ENCODE measurements around the gene TSPAN31.
"Not testable (repeated sequence)": the region's sequence is repeated elsewhere in the genome, so short reads cannot be mapped to it uniquely, and the experiment has no call there.

TSPAN31 gene

GRCh38 chr12:57718641-57719528 lies 26.0 kb upstream of the TSPAN31 start:
- no peak for DNase-seq
- TF ChIP-seq POLR2A (IDR thresholded peaks at IDR 0.05; ENCODE audit: low read length) (no peak), GATA1 (IDR thresholded peaks at IDR 0.05; ENCODE audit: low read depth, low read length) (no peak)

DNA sequence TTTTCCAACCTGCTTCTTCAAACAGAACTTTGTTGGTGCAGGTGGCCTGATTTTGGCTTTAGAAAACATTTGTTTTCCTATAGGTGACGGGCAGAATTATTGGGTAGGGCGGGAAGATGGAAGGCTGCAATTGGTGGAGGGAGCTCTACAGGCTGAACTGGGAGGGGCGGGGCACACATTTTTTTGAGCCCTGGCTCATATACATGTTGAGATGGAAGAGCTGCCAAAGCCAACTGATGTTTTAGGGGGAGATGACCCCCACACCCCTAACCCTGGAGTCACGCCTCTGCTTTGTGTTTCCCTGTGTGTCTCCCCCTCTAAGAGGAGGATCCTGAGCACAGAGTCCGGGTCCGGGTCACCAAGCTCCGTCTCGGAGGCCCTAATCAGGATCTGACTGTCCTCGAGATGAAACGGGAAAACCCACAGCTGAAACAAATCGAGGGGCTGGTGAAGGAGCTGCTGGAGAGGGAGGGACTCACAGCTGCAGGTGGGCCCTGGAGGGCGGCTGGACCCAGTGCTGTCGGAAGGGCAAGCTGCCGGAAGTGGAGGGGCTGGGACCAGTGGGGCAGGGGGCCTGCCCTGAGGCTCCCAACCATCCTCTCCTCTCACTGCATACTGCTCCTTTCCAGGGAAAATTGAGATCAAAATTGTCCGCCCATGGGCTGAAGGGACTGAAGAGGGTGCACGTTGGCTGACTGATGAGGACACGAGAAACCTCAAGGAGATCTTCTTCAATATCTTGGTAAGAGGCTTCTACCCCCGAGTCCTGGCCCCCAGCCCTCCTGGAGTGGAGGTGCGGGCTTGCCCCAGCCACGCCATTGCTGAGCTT lies 24.8 kb upstream of the TSPAN31 start:
- no peak for DNase-seq
- peak; percentile 4 for TF ChIP-seq POLR2A (IDR thresholded peaks at IDR 0.05; ENCODE audit: low read length)
- TF ChIP-seq GATA1 (IDR thresholded peaks at IDR 0.05; ENCODE audit: low read depth, low read length) = no peak

DNA sequence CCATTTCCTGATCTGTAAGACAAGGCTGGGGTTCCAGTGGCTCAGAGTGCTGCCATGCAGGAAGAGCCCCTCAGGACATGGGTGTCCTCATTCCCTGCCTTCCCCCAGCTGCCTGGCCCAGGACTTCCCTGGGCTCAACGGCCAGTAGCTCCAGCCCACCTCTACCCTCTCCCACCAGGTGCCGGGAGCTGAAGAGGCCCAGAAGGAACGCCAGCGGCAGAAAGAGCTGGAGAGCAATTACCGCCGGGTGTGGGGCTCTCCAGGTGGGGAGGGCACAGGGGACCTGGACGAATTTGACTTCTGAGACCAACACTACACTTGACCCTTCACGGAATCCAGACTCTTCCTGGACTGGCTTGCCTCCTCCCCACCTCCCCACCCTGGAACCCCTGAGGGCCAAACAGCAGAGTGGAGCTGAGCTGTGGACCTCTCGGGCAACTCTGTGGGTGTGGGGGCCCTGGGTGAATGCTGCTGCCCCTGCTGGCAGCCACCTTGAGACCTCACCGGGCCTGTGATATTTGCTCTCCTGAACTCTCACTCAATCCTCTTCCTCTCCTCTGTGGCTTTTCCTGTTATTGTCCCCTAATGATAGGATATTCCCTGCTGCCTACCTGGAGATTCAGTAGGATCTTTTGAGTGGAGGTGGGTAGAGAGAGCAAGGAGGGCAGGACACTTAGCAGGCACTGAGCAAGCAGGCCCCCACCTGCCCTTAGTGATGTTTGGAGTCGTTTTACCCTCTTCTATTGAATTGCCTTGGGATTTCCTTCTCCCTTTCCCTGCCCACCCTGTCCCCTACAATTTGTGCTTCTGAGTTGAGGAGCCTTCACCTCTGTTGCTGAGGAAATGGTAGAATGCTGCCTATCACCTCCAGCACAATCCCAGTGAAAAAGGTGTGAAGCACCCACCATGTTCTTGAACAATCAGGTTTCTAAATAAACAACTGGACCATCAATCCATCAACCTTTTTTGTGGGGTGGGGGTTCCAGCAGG lies 23.9 kb upstream of the TSPAN31 start:
- no peak for DNase-seq
- TF ChIP-seq GATA1 (IDR thresholded peaks at IDR 0.05; ENCODE audit: low read depth, low read length) = no peak
- TF ChIP-seq POLR2A (IDR thresholded peaks at IDR 0.05; ENCODE audit: low read length) = no peak

GRCh38 chr12:57721846-57722608 lies 22.8 kb upstream of the TSPAN31 start:
- not testable (repeated sequence) for DNase-seq

DNA sequence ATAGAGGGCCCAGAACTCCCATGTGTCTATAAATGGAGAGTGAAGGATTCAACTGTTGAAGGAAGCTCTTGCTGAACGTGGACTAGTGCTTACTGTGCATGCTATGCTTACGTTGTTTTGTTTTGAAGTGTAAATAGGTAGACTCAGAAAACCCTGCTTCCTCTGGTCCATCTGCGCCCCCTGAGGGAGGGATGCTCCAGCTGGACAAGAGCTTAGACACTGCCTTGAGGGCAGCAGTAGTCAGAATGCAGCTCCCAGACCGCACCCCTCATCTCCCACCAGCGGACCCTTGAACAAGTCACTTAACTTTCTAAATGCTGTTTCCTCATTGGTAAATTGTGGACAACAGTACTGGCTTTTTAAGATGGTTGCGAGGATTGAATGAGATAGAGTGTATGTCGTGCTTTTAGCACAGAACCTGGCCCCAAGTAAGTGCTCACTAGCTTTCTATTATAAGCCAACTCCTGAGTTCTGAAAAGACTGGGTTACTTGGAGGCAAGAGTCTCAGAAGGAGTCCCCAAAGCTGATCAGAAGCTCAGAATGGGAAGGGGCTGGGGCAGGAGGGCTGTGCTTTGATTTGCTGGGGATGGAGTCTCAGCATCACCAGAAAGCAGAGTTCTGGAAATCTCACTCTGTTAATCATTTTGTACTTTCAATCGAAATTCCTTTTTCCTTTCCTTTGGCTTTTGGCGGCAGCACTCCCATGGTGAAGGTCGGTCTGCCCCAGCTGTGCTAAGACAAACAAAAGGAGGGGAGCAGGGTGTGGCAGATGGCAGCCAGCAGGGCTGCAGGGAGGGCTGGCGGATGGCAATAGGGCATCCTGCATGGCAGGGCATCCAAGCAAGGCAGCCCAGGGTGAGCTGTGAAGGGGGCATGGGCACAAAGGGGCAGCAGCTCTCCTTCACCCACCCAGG lies 21.9 kb upstream of the TSPAN31 start:
- TF ChIP-seq GATA1 (IDR thresholded peaks at IDR 0.05; ENCODE audit: low read depth, low read length) (no peak), POLR2A (IDR thresholded peaks at IDR 0.05; ENCODE audit: low read length) (no peak)
- no peak for DNase-seq

- no peak for DNase-seq
- TF ChIP-seq GATA1 (IDR thresholded peaks at IDR 0.05; ENCODE audit: low read depth, low read length) = no peak
- no peak for TF ChIP-seq POLR2A (IDR thresholded peaks at IDR 0.05; ENCODE audit: low read length)
Observed at GRCh38 chr12:57723630-57723962, 21.2 kb upstream of the TSPAN31 start.

GRCh38 chr12:57724003-57724935 lies 20.6 kb upstream of the TSPAN31 start:
- TF ChIP-seq POLR2A (IDR thresholded peaks at IDR 0.05; ENCODE audit: low read length) (no peak), GATA1 (IDR thresholded peaks at IDR 0.05; ENCODE audit: low read depth, low read length) (no peak)
- no peak for DNase-seq

GRCh38 chr12:57724936-57725740 lies 19.7 kb upstream of the TSPAN31 start:
- TF ChIP-seq GATA1 (IDR thresholded peaks at IDR 0.05; ENCODE audit: low read depth, low read length) = no peak
- no peak for TF ChIP-seq POLR2A (IDR thresholded peaks at IDR 0.05; ENCODE audit: low read length)
- DNase-seq = no peak

- TF ChIP-seq POLR2A (IDR thresholded peaks at IDR 0.05; ENCODE audit: low read length) (no peak), GATA1 (IDR thresholded peaks at IDR 0.05; ENCODE audit: low read depth, low read length) (no peak)
- DNase-seq = no peak
Observed at GRCh38 chr12:57725851-57726150, 19.0 kb upstream of the TSPAN31 start.

DNA sequence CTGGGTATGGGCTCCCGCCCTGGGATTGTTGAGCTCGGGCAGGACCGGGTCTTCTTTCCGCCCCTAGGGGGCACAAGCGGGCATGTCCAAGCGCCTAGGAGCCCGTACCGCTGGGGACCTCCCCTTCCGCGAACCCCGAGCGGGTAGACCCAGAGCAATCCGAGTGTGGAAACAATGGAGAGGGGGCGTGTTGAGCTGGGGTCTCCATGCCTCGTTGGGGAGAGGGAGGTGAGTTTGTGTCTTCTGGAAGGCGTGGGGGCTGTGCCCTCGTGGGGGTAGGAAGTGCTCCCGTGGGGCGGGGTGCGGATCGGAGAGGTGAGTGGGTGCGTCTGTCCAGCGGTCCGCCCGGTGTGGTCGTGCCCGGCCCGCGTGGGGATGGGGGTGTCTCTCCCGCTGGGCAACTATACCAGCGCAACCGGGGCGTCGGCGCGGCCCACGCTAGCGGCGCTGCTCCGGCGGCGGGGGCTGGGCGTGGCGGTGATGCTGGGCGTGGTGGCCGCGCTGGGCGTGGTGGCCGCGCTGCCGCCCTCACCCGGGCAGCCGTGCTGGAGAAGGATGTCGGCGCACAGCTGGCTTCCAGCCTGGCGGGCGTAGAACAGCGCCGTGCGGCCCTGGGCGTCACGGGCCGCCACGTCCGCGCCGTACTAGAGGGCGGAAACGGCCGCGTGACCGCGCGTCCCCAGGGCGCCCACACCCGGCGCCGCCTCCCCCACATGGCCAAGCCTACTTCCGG lies 18.5 kb upstream of the TSPAN31 start:
- TF ChIP-seq GATA1 (IDR thresholded peaks at IDR 0.05; ENCODE audit: low read depth, low read length) (no peak), POLR2A (IDR thresholded peaks at IDR 0.05; ENCODE audit: low read length) (no peak)
- DNase-seq = peak; percentile 69 to 76
